ENCODE results near the gene SIL1.

Gene SIL1

DNA sequence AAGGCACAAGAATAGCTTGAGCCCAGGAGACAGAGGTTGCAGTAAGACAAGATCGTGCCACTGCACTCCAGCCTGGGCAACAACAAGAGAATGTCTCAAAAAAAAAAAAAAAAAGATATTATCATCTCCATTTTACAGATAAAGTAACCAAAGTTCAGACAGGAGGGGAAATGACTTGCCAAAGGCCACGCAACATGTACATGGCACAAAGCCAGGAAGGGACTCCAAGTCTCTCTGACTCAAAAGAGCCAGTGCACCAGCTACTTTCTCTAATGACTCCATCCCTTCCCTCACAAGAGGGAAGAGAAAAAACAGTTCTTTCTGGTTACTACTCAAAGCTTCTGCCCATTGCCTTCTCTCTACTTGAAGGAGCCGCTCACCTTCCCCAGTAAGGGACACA lies 34.1 kb downstream of the SIL1 start:
- TF ChIP-seq CTCF (IDR thresholded peaks at IDR 0.05; ENCODE audit: borderline replicate concordance, control extremely low read depth, extremely low read depth, insufficient read depth, missing control alignments), result no peak
- in situ Hi-C loops (cut with MboI; ENCODE audit: low sequenced_read_pairs, unreplicated experiment), result no loop called here
- DNase-seq (ENCODE audit: low spot score), result no peak

- no peak for DNase-seq (ENCODE audit: low spot score)
- TF ChIP-seq CTCF (IDR thresholded peaks at IDR 0.05; ENCODE audit: borderline replicate concordance, control extremely low read depth, extremely low read depth, insufficient read depth, missing control alignments), result no peak
- in situ Hi-C loops (cut with MboI; ENCODE audit: low sequenced_read_pairs, unreplicated experiment), result no loop called here
These were observed 35.7 kb downstream of the SIL1 start for GRCh38 chr5:139162448-139162847.

DNA sequence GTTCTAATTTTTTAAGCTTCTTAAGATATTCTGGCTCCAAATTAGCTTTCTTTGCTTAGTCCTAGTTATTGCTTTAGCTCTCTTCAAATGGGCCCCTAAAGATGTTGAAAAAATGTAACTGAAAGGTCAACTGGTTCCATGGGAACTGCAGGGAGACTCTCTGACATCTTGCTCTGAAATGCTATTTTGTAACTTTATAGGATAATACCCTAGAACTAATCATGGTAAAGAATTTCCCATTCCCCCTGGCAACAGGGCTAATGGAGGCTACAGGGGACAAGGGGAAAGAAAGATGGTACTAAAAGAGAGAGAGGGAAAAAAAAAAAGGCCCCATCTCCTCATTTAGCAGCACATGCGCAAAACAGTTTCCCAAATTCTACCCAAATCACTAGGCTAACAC lies 39.4 kb downstream of the SIL1 start:
- in situ Hi-C loops (cut with MboI; ENCODE audit: low sequenced_read_pairs, unreplicated experiment), result no loop called here
- no peak for TF ChIP-seq CTCF (IDR thresholded peaks at IDR 0.05; ENCODE audit: borderline replicate concordance, control extremely low read depth, extremely low read depth, insufficient read depth, missing control alignments)
- DNase-seq (ENCODE audit: low spot score), result no peak

- no peak for TF ChIP-seq CTCF (IDR thresholded peaks at IDR 0.05; ENCODE audit: borderline replicate concordance, control extremely low read depth, extremely low read depth, insufficient read depth, missing control alignments)
- DNase-seq (ENCODE audit: low spot score), result no peak
- in situ Hi-C loops (cut with MboI; ENCODE audit: low sequenced_read_pairs, unreplicated experiment), result no loop called here
These were observed 40.6 kb downstream of the SIL1 start for GRCh38 chr5:139157556-139157955.

GRCh38 chr5:139156814-139157213 lies 41.4 kb downstream of the SIL1 start:
- in situ Hi-C loops (cut with MboI; ENCODE audit: low sequenced_read_pairs, unreplicated experiment), result no loop called here
- TF ChIP-seq CTCF (IDR thresholded peaks at IDR 0.05; ENCODE audit: borderline replicate concordance, control extremely low read depth, extremely low read depth, insufficient read depth, missing control alignments), result no peak
- DNase-seq (ENCODE audit: low spot score), result no peak

DNA sequence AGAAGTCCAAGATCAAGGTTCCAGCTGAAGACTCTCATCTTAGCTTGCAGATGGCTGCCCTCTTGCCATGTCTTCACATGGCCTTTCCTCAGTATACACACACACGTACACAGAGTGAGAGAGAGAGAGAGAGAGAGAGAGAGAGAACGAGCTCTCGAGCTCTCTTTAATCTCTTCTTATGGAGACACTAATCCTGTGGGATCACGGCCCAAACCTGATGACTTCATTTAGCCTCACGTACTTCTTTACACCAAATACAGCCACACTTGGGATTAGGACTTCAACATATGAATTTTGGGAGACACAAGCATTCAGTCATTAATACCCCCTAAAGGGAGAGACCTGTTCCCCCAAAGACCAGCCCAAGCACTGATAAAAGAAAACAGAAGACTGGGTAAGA lies 42.8 kb downstream of the SIL1 start:
- in situ Hi-C loops (cut with MboI; ENCODE audit: low sequenced_read_pairs, unreplicated experiment), result no loop called here

More for the DNA sequence above, 42.8 kb downstream of the SIL1 start:
- no peak for DNase-seq (ENCODE audit: low spot score)
- no peak for TF ChIP-seq CTCF (IDR thresholded peaks at IDR 0.05; ENCODE audit: borderline replicate concordance, control extremely low read depth, extremely low read depth, insufficient read depth, missing control alignments)
